ENCODE measurements around the gene GATA5.

The GATA5 gene

DNA sequence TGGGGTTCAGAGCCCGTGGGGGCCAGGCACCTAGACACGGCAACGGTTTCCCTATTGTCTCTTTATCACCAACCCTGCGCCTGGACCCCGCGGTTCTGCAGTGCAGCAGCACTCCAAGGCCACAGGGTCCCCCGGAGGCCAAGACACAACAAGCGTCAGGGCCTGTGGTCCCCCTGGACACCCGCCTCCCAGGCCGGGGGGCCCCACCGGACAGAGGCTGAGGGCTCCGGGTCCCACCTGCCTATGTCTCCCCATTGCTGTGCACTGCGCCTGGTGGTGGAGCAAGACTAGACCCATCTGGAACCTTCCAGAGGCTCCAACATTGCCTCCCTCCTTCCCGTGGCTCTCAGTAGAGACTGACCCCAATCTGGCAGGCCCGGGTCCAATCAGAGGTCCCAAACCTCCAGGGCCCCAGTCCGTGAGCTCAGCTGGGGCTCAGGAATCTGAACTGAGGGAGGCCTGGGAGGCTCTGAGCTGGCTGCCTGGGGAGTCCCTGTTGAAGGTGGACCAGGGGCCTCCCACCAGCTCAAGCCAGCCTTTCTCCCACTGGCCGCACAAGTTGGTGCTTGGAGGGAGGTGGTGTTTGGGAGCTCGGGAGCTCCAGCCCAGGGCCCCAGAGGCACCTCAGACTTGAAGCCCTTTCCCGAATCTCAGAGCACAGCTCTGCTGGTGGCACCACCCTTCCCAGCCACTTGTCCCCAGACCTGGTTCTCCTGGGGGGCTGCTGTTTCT is 8.8 kb downstream of the GATA5 start:
- Histone ChIP-seq H3K79me1 (ENCODE audit: low read length) (no peaks in the 10 kb centered on the region), H3K4ac (ENCODE audit: low read depth, low read length) (no peak overlapping the region), H3K79me2 (ENCODE audit: control insufficient read depth, insufficient read depth, low read length) (no peaks in the 10 kb centered on the region), H3K4me2 (ENCODE audit: low read length) (no peak overlapping the region), H4K8ac (ENCODE audit: low read depth, low read length) (no peak overlapping the region), H3K18ac (ENCODE audit: low read length) (no peak overlapping the region), H3K4me3 (ENCODE audit: low read length) (no peak overlapping the region), H2BK120ac (ENCODE audit: low read depth, low read length) (no peak overlapping the region), H3K23ac (ENCODE audit: low read length) (no peak overlapping the region), H2BK15ac (replicated peaks; ENCODE audit: low read depth) (no peak overlapping the region), H3K27ac (ENCODE audit: low read depth, low read length) (no peak overlapping the region), H3K27me3 (ENCODE audit: insufficient read depth, low read length, poor library complexity) (no peaks in the 10 kb centered on the region), H3K9ac (ENCODE audit: low read length) (no peak overlapping the region), H2AK5ac (ENCODE audit: low read length) (no peak overlapping the region), H3K36me3 (ENCODE audit: control insufficient read depth, insufficient read depth, low read length) (no peaks in the 10 kb centered on the region), H2BK5ac (ENCODE audit: low read length) (no peak overlapping the region), H4K5ac (ENCODE audit: low read length) (no peak overlapping the region), H3K4me1 (ENCODE audit: control insufficient read depth, low read depth, low read length) (no peaks in the 10 kb centered on the region), H3K56ac (ENCODE audit: low read length) (no peak overlapping the region)
- no peak for DNase-seq
- no CpG with 5 or more reads among the region's 19 CpGs for WGBS (ENCODE audit: extremely low coverage, insufficient coverage, low lambda C conversion rate)

DNA sequence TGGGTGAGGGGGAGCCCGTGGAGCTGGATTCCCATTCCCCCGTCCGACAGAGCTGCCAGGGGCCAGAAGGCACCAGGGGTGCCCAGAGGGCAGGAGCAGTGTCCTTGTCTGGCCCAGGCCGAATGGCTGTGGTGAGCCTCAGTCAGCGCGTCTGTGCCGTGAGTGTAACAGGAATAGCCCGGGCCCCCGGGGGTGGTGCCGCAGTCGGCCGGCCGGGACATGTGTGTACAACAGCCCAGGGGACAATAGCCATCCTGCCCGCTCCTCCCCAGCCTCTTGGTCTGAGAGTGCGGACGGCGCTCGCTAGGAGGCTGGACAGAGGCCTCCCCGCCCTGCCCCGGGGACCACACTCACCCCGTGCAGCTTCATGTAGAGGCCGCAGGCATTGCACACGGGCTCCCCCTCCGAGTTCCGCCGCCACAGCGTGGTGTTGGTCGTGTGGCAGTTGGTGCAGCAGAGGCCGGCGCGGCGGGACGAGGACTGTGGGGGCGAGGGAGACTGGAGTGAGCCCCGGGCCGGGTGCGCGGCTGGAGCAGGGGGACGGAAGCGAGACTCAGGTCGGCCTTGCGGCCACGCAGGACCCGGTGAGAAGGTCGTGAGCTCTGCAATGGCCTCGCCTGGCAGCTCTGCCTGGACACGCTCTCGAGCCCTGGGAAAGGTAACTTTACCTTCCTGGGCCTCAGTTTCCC is 9.6 kb downstream of the GATA5 start:
- Histone ChIP-seq H3K23ac (ENCODE audit: low read length) (no peak overlapping the region), H3K56ac (ENCODE audit: low read length) (no peak overlapping the region), H3K79me2 (ENCODE audit: control insufficient read depth, insufficient read depth, low read length) (no peaks in the 10 kb centered on the region), H2BK15ac (replicated peaks; ENCODE audit: low read depth) (no peak overlapping the region), H4K8ac (ENCODE audit: low read depth, low read length) (no peak overlapping the region), H4K5ac (ENCODE audit: low read length) (no peak overlapping the region), H3K27ac (ENCODE audit: low read depth, low read length) (no peak overlapping the region), H3K4me1 (ENCODE audit: control insufficient read depth, low read depth, low read length) (no peaks in the 10 kb centered on the region), H3K27me3 (ENCODE audit: insufficient read depth, low read length, poor library complexity) (no peaks in the 10 kb centered on the region), H2BK120ac (ENCODE audit: low read depth, low read length) (no peak overlapping the region), H3K9ac (ENCODE audit: low read length) (no peak overlapping the region), H3K18ac (ENCODE audit: low read length) (no peak overlapping the region), H3K4me3 (ENCODE audit: low read length) (no peak overlapping the region), H3K4me2 (ENCODE audit: low read length) (no peak overlapping the region), H3K79me1 (ENCODE audit: low read length) (no peaks in the 10 kb centered on the region), H3K36me3 (ENCODE audit: control insufficient read depth, insufficient read depth, low read length) (no peaks in the 10 kb centered on the region), H3K4ac (ENCODE audit: low read depth, low read length) (no peak overlapping the region), H2AK5ac (ENCODE audit: low read length) (no peak overlapping the region), H2BK5ac (ENCODE audit: low read length) (no peak overlapping the region)
- DNase-seq, result no peak
- WGBS (ENCODE audit: extremely low coverage, insufficient coverage, low lambda C conversion rate), result no CpG with 5 or more reads among the region's 48 CpGs

DNA sequence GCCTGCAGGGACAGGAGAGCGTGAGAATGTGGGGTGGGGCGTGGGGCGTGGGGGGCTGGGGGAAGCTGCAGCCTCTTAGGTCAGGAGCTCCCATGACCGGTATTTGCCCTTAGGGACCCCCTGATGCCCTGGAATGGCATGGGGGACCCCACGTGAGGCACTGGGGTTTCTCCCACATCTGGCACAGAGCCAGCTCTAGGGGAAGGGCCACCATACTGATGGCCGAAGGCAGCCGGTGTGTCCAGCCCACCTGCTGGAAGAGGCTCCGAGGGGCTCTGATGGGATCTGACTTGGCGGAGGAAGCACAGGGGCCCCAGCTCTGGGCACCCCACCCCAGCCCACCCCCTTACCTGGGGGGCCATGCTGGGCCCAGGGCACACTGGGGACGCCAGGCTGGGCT is 10.8 kb downstream of the GATA5 start:
- no peak overlapping the region for H3K4me2 ChIP-seq (ENCODE audit: low read length)
- no CpG with 5 or more reads among the region's 10 CpGs for WGBS (ENCODE audit: extremely low coverage, insufficient coverage, low lambda C conversion rate)
- no peaks in the 10 kb centered on the region for H3K79me2 ChIP-seq (ENCODE audit: control insufficient read depth, insufficient read depth, low read length)
- no peaks in the 10 kb centered on the region for H3K27me3 ChIP-seq (ENCODE audit: insufficient read depth, low read length, poor library complexity)
- H2BK5ac ChIP-seq (ENCODE audit: low read length), result no peak overlapping the region
- no peak overlapping the region for H2BK15ac ChIP-seq (replicated peaks; ENCODE audit: low read depth)
- H3K9ac ChIP-seq (ENCODE audit: low read length), result no peak overlapping the region
- H4K5ac ChIP-seq (ENCODE audit: low read length), result no peak overlapping the region
- no peaks in the 10 kb centered on the region for H3K79me1 ChIP-seq (ENCODE audit: low read length)
- no peaks in the 10 kb centered on the region for H3K4me1 ChIP-seq (ENCODE audit: control insufficient read depth, low read depth, low read length)
- H3K36me3 ChIP-seq (ENCODE audit: control insufficient read depth, insufficient read depth, low read length), result no peaks in the 10 kb centered on the region
- H3K18ac ChIP-seq (ENCODE audit: low read length), result no peak overlapping the region
- no peak overlapping the region for H3K27ac ChIP-seq (ENCODE audit: low read depth, low read length)
- no peak overlapping the region for H4K8ac ChIP-seq (ENCODE audit: low read depth, low read length)
- H3K56ac ChIP-seq (ENCODE audit: low read length), result no peak overlapping the region
- H3K4me3 ChIP-seq (ENCODE audit: low read length), result no peak overlapping the region
- no peak overlapping the region for H3K23ac ChIP-seq (ENCODE audit: low read length)
- no peak overlapping the region for H3K4ac ChIP-seq (ENCODE audit: low read depth, low read length)
- H2AK5ac ChIP-seq (ENCODE audit: low read length), result no peak overlapping the region
- DNase-seq, result no peak
- no peak overlapping the region for H2BK120ac ChIP-seq (ENCODE audit: low read depth, low read length)

DNA sequence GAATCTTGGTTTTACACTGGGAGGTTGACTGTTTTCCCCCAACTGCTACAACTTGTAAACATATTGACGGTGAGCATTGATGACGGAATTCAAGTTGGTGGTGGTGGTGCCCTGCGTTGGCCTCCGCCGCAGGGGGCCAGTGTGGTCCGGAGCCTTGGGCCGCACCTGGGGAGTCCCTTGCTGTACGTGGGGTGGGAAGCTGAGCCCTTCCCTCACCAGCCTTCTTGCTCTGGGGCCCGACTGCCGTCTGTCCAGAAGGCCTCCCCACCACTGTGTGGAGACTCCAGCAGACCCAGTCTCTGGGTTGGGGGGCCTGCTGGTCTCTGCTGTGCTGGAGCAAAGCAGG is 11.4 kb downstream of the GATA5 start:
- Histone ChIP-seq H3K23ac (ENCODE audit: low read length) (no peak overlapping the region), H3K27ac (ENCODE audit: low read depth, low read length) (no peak overlapping the region)

DNA sequence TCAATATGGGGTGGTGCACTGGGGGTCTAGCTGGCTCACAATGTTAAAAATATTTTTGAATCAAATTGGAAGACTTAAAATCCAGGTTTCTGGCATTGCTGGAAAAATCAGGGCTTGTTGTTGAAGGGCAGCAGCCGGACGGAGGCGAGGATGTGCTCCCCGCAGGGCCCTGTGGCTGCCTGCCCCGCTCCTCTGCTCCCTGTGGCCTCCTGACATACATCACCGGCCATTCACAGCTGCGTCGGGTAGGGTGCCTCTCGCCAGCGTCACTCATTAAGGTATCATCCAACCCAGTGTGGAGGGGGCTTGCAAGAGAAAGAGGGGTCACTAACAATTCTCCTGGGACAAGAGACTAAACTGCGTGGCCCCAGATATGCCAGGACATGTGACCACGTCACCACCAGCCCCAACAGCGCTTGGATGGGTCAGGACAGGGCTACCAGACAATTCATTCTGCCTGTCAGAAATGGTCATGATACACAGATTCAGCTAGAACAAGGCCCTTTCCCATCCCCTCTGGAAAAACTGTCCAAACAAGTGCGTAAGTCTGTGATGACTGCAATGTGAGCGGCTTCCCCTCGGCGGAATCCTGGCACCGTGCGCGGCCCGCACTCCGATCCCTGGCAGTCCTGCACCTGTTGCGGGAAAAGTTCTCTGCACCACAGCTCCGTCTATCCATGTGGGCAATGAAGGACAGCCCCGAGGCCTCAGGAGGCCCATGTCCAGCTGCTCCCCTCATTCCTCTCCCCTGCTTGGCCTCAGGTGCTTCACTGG is 12.0 kb downstream of the GATA5 start:
- no peaks in the 10 kb centered on the region for H3K27me3 ChIP-seq (ENCODE audit: insufficient read depth, low read length, poor library complexity)
- H3K36me3 ChIP-seq (ENCODE audit: control insufficient read depth, insufficient read depth, low read length), result no peaks in the 10 kb centered on the region
- no peak overlapping the region for H2BK5ac ChIP-seq (ENCODE audit: low read length)
- H2BK120ac ChIP-seq (ENCODE audit: low read depth, low read length), result no peak overlapping the region
- no peak overlapping the region for H3K56ac ChIP-seq (ENCODE audit: low read length)
- H2AK5ac ChIP-seq (ENCODE audit: low read length), result no peak overlapping the region
- no peak overlapping the region for H3K4me3 ChIP-seq (ENCODE audit: low read length)
- H3K79me2 ChIP-seq (ENCODE audit: control insufficient read depth, insufficient read depth, low read length), result no peaks in the 10 kb centered on the region
- no peak overlapping the region for H3K4ac ChIP-seq (ENCODE audit: low read depth, low read length)
- no peak overlapping the region for H4K5ac ChIP-seq (ENCODE audit: low read length)
- no peak for DNase-seq
- no peak overlapping the region for H3K27ac ChIP-seq (ENCODE audit: low read depth, low read length)
- no peak overlapping the region for H4K8ac ChIP-seq (ENCODE audit: low read depth, low read length)
- no peak overlapping the region for H3K4me2 ChIP-seq (ENCODE audit: low read length)
- no peak overlapping the region for H3K9ac ChIP-seq (ENCODE audit: low read length)
- H3K23ac ChIP-seq (ENCODE audit: low read length), result no peak overlapping the region
- H3K4me1 ChIP-seq (ENCODE audit: control insufficient read depth, low read depth, low read length), result no peaks in the 10 kb centered on the region
- H3K79me1 ChIP-seq (ENCODE audit: low read length), result no peaks in the 10 kb centered on the region
- H2BK15ac ChIP-seq (replicated peaks; ENCODE audit: low read depth), result no peak overlapping the region
- no CpG with 5 or more reads among the region's 25 CpGs for WGBS (ENCODE audit: extremely low coverage, insufficient coverage, low lambda C conversion rate)
- H3K18ac ChIP-seq (ENCODE audit: low read length), result no peak overlapping the region

More for the DNA sequence above, 11.4 kb downstream of the GATA5 start:
- H3K18ac ChIP-seq (ENCODE audit: low read length), result no peak overlapping the region
- H3K79me1 ChIP-seq (ENCODE audit: low read length), result no peaks in the 10 kb centered on the region
- H3K79me2 ChIP-seq (ENCODE audit: control insufficient read depth, insufficient read depth, low read length), result no peaks in the 10 kb centered on the region
- H3K4me2 ChIP-seq (ENCODE audit: low read length), result no peak overlapping the region
- no peak overlapping the region for H4K8ac ChIP-seq (ENCODE audit: low read depth, low read length)
- no peak overlapping the region for H3K4ac ChIP-seq (ENCODE audit: low read depth, low read length)
- no peak overlapping the region for H2BK120ac ChIP-seq (ENCODE audit: low read depth, low read length)
- H2BK5ac ChIP-seq (ENCODE audit: low read length), result no peak overlapping the region
- no CpG with 5 or more reads among the region's 10 CpGs for WGBS (ENCODE audit: extremely low coverage, insufficient coverage, low lambda C conversion rate)
- no peak overlapping the region for H4K5ac ChIP-seq (ENCODE audit: low read length)
- H3K4me3 ChIP-seq (ENCODE audit: low read length), result no peak overlapping the region
- H2AK5ac ChIP-seq (ENCODE audit: low read length), result no peak overlapping the region
- H3K9ac ChIP-seq (ENCODE audit: low read length), result no peak overlapping the region
- H3K27me3 ChIP-seq (ENCODE audit: insufficient read depth, low read length, poor library complexity), result no peaks in the 10 kb centered on the region
- H3K56ac ChIP-seq (ENCODE audit: low read length), result no peak overlapping the region
- no peaks in the 10 kb centered on the region for H3K36me3 ChIP-seq (ENCODE audit: control insufficient read depth, insufficient read depth, low read length)
- no peak overlapping the region for H2BK15ac ChIP-seq (replicated peaks; ENCODE audit: low read depth)
- H3K4me1 ChIP-seq (ENCODE audit: control insufficient read depth, low read depth, low read length), result no peaks in the 10 kb centered on the region
- DNase-seq, result no peak

Measured in mesendoderm (in vitro differentiated cells).